Lower lobe of right lung (tissue), 2 donors: ENCODE results near the gene ANKRD63. TPM values are rescaled to one million over a fixed set of nuclear protein-coding genes. Genes with fewer than 3 reads are reported as not detected.

Experiments
- ATAC-seq, 2 donors: fragments of 200-7000 bp; cut with Tn5 transposase; one replicate each; pipeline ENCODE4 v1.9.1; 2020 to 2022; ENCODE audit warnings: mild to moderate bottlenecking in 2 of 2, moderate library complexity in 2 of 2
- DNase-seq: peaks from one replicate; pipeline ENCODE4 v3.0.0-alpha.2; 2020
- H3K27ac ChIP-seq: fragments of 200-600 bp; one replicate; pipeline ENCODE4 v1.8.0; 2022
- H3K27me3 ChIP-seq: fragments of 200-600 bp; one replicate; pipeline ENCODE4 v1.8.0; 2022; ENCODE audit warnings: low read depth
- H3K36me3 ChIP-seq: fragments of 200-600 bp; one replicate; pipeline ENCODE4 v1.8.0; 2022; ENCODE audit warnings: mild to moderate bottlenecking
- H3K4me1 ChIP-seq: fragments of 200-600 bp; one replicate; pipeline ENCODE4 v1.8.0; 2022
- H3K4me3 ChIP-seq: fragments of 200-600 bp; one replicate; pipeline ENCODE4 v1.8.0; 2022; ENCODE audit warnings: mild to moderate bottlenecking
- H3K9me3 ChIP-seq: fragments of 200-600 bp; one replicate; pipeline ENCODE4 v1.8.0; 2022
- intact Hi-C: fragments of 100-400 bp; cut with DNase I; formaldehyde crosslinking; loops from one replicate; pipeline ENCODE4 v1.11.0; 2022
- long read RNA-seq: library from polyadenylated mRNA; unstranded; transcript quantifications from one replicate; pipeline ENCODE4 v2.0.0, GENCODE V29; 2021
- total RNA-seq: library from RNA; stranded (reverse); fragmentation: NEBNext Ultra II Directional; extraction: Animal tissue kit (Norgen Biotek cat#: 25700); gene quantifications from one replicate; pipeline ENCODE4 v1.2.1, GENCODE V29; 2021
- TF ChIP-seq, protein P1 (sequence below): fragments of 200-600 bp; IDR thresholded peaks from one replicate; pipeline ENCODE4 v1.8.0; 2022; ENCODE audit warnings: antibody characterized with exemption, mild to moderate bottlenecking
- donor health status: DM: no; HTN: yes; CAD: no; lungs with severe emphysema.

Gene ANKRD63, protein sequence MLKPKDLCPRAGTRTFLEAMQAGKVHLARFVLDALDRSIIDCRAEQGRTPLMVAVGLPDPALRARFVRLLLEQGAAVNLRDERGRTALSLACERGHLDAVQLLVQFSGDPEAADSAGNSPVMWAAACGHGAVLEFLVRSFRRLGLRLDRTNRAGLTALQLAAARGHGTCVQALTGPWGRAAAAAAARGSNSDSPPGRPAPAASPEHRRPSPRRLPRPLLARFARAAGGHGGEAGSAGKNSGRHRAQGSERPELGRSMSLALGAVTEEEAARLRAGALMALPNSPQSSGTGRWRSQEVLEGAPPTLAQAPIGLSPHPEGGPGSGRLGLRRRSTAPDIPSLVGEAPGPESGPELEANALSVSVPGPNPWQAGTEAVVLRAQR
- total RNA-seq: not detected
- long read RNA-seq, partial matches to known transcripts: 0 of 1 reads
- long read RNA-seq, other reads (novel, unspliced or antisense): 0 of 1 reads

DNA sequence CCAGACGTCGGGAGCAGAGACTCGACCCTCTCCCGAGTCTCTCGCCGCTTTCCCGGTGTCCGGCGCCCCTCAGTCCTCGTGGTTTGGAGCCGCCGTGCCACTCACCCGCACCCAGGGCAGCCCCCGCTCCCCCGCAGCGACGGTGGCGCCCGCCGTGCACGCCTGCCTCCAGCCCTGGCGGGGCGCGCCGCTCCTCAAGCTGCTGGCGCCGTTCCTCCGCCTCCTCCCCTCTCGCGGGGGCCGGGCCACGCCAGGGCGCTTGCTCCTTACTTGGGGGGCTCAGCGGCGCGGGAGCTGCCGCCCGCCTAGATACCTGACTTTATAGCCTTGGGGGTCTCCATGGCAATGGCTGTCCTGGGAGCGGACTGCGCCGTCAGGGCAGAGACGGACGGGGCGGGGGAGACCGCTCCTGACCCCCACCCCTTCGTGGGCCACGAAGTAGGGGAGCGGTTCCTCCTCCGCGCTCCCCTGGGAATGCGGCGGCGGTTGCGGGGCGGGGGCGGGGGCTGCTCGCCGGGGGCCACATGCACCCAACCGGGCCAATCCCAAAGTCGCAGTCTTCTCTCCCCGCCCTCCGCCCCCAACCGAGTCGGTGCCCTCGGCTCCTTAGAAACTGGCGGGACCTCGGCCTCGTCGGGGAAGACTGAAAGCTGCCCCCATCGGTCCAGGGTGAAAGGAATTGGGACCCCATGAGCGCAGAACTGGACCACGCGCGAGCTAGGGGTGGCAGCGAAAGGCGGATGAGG, at the start of gene ANKRD63:
ANKRD63 (minus strand) TSS at position 196 of the 746 bp plus-strand sequence. CDS start 478 bp downstream, outside the sequence.
- no peaks in the 10 kb centered on the region for H3K36me3 ChIP-seq
- peaks cover 43% of the 10 kb centered on the region for H3K4me1 ChIP-seq
- H3K27me3 ChIP-seq: peaks cover 60% of the 10 kb centered on the region
- intact Hi-C loops: no loop called here
- no peak within 1 kb of the TSS for H3K27ac ChIP-seq
- TF ChIP-seq, protein P1, sequence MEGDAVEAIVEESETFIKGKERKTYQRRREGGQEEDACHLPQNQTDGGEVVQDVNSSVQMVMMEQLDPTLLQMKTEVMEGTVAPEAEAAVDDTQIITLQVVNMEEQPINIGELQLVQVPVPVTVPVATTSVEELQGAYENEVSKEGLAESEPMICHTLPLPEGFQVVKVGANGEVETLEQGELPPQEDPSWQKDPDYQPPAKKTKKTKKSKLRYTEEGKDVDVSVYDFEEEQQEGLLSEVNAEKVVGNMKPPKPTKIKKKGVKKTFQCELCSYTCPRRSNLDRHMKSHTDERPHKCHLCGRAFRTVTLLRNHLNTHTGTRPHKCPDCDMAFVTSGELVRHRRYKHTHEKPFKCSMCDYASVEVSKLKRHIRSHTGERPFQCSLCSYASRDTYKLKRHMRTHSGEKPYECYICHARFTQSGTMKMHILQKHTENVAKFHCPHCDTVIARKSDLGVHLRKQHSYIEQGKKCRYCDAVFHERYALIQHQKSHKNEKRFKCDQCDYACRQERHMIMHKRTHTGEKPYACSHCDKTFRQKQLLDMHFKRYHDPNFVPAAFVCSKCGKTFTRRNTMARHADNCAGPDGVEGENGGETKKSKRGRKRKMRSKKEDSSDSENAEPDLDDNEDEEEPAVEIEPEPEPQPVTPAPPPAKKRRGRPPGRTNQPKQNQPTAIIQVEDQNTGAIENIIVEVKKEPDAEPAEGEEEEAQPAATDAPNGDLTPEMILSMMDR: no peak
- peak; percentile 34 to 49 for ATAC-seq
- peak within 1 kb of the TSS; percentile 60 for H3K4me3 ChIP-seq
- H3K9me3 ChIP-seq: no peaks in the 10 kb centered on the region
- no peak for DNase-seq

DNA sequence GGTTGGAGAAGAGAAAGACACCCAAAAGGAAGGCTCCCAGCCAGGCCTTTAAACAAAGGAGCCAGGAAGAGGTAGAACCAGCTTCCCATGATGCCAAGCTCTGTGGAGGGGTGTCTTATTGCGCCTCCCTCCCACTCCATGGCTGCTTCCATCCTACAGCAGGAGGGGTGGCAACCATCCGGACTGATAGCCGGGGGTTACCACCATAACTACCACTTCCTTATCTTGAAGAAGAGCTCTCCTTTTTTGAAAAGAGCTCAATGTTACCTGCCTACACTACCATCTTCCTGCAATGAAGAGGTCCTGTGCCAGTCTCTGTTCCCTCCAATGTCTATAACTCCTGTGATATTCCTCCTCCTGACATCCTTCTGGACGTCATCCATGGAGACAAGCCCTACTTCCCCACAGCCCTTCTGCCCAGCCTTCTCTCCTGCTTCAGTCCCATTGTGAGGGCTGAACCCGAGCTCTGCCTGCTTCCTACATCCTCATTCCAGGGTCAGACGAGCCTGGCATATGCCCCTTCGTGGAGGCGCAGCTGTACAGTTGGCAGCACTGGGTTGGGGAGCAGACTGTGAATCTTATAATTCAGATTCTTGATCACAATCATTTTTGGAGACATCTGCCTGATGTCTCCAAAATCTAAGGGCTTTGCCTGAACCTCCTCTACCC, 49.4 kb upstream of the ANKRD63 start:
- Histone ChIP-seq H3K27me3 (no peaks in the 10 kb centered on the region), H3K27ac (peak overlapping the region; percentile 18), H3K4me3 (no peak overlapping the region), H3K4me1 (peaks cover 98% of the 10 kb centered on the region), H3K36me3 (peaks cover 25% of the 10 kb centered on the region), H3K9me3 (no peaks in the 10 kb centered on the region)
- TF ChIP-seq, protein P1: no peak
- intact Hi-C loops: no loop called here
- DNase-seq: no peak
- ATAC-seq: no peak

DNA sequence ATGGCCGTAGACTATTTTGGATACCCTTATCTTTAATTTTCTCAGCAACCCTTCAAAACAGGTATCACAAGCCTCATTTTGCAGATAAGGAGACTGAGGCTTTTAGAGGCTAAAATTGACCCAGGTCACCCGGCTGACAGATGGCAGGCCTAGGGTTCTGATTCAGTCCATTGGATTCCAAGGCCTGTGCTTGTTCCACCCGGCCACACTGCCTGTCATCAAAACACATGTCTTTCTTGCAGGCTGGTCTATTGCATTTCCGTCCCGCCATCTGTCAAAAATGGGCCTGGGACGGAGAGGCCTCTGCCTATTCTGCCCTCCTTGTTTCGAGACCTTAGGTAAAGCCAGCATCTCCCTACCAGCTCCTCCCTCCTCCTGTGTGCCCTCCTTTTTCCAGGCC, 48.8 kb upstream of the ANKRD63 start:
- H3K4me1 ChIP-seq: peaks cover 98% of the 10 kb centered on the region

DNA sequence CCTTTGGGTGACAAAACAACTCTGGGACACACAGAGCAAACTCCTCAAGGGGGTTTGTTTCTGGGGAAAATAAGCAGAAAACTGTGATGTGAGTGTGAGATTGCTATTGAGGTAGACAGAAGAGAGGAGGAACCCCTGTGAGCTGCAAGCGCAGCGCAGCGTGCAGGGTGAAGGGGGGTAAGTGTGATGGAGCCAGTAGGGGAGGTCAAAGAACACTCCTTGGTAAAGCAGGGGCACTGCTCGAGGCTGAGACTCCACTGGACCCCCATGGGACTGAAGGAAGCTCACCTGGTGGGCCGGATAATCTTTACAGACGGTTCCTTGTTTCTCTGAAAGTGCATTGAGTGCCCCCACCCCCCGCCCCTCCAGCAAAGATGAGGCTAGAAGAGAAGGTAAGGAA, 48.2 kb upstream of the ANKRD63 start:
- H3K9me3 ChIP-seq: no peaks in the 10 kb centered on the region
- ATAC-seq (no peak), DNase-seq (no peak)
- H3K4me1 ChIP-seq: peaks cover 98% of the 10 kb centered on the region
- peak overlapping the region; percentile 56 for H3K27ac ChIP-seq
- H3K36me3 ChIP-seq: peaks cover 14% of the 10 kb centered on the region
- TF ChIP-seq, protein P1: no peak
- intact Hi-C loops: no loop called here
- H3K4me3 ChIP-seq: no peak overlapping the region
- no peaks in the 10 kb centered on the region for H3K27me3 ChIP-seq

More for the DNA sequence above, 48.8 kb upstream of the ANKRD63 start:
- DNase-seq (no peak), ATAC-seq (no peak)
- Histone ChIP-seq H3K27ac (no peak overlapping the region), H3K36me3 (peaks cover 20% of the 10 kb centered on the region), H3K4me3 (no peak overlapping the region), H3K9me3 (no peaks in the 10 kb centered on the region), H3K27me3 (no peaks in the 10 kb centered on the region)
- TF ChIP-seq, protein P1: no peak
- intact Hi-C loops: no loop called here

DNA sequence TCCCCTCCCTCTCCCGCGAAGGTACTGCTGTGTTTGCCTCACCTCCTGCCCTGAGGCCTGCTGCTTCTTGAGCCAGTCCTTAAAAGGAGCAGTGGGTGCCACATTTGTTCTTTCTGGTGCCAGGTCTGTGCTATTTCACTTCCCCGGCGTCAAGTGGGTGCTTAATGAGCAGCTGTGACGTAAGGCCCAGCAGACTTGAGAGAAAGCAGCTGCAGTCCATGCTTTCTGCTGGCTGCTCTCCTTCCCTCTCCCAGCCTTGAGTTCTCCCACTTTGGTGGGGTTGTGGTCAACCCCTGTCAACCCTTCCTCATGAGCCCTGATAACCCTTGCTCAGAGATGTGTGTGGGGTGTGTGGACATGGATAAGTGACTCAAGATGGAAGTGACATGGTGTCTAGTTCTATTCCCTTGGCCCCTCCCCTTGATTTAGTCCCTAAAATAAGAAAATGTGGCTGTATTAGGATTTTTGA, 47.5 kb upstream of the ANKRD63 start:
- ATAC-seq: peak; percentile 82 to 91
- no peaks in the 10 kb centered on the region for H3K9me3 ChIP-seq
- H3K4me1 ChIP-seq: peaks cover 98% of the 10 kb centered on the region
- intact Hi-C loops: no loop called here
- peak overlapping the region; percentile 56 for H3K27ac ChIP-seq
- no peaks in the 10 kb centered on the region for H3K27me3 ChIP-seq
- no peak overlapping the region for H3K4me3 ChIP-seq
- TF ChIP-seq, protein P1: no peak
- H3K36me3 ChIP-seq: peaks cover 7% of the 10 kb centered on the region
- DNase-seq: peak; percentile 88
